Body of pancreas (tissue), 4 donors: Measurements from ENCODE around the gene DIS3L2. TPM values are rescaled to one million over a fixed set of nuclear protein-coding genes. Genes with fewer than 3 reads are reported as not detected.
"Not testable (repeated sequence)": the region's sequence is repeated elsewhere in the genome, so short reads cannot be mapped to it uniquely, and the experiment has no call there.

Source experiments
- ATAC-seq: fragments of 150-250 bp; one replicate; pipeline ENCODE4 v1.9.1; 2016
- DNase-seq, 4 donors: peaks; one replicate each; pipeline ENCODE4 v3.0.0-alpha.2; 2019
- H3K27ac ChIP-seq, 4 donors: fragments of 200-600 bp; sonication (generic); 1 replicate in 3 of 4; 2 replicates in 1 of 4; pipeline versions ENCODE4 v1.5.1 to v1.6.1; 2016 to 2019; ENCODE audit warnings: mild to moderate bottlenecking in 1 of 4, mixed read lengths in 1 of 4, moderate library complexity in 1 of 4
- H3K27me3 ChIP-seq, 2 donors: fragments of 200-600 bp; sonication (generic); one replicate each; pipeline ENCODE4 v1.6.0; 2016; ENCODE audit warnings: mild to moderate bottlenecking in 1 of 2
- H3K36me3 ChIP-seq, 2 donors: fragments of 200-600 bp; sonication (generic); replicated peaks in 1 of 2; 2 replicates each; pipeline ENCODE4 v1.5.1; 2016; ENCODE audit warnings: low read depth in 2 of 2; ENCODE audit not compliant: insufficient read depth in 1 of 2
- H3K4me1 ChIP-seq: fragments of 200-600 bp; sonication (generic); one replicate; pipeline ENCODE4 v1.6.0; 2016
- H3K4me3 ChIP-seq, 2 donors: fragments of 200-600 bp; sonication (generic); 1 replicate in 1 of 2; 2 replicates in 1 of 2; pipeline ENCODE4 v1.5.1; 2016 to 2019
- H3K9me3 ChIP-seq, 3 donors: fragments of 200-600 bp; sonication (generic); 1 replicate in 2 of 3; 2 replicates in 1 of 3; pipeline ENCODE4 v1.5.1; 2016
- POLR2A ChIP-seq, 3 donors: fragments of 450-650 bp; IDR thresholded peaks; one replicate each; pipeline ENCODE4 v1.6.1; 2016; ENCODE audit warnings: antibody characterized with exemption in 3 of 3, mild to moderate bottlenecking in 2 of 3
- WGBS, 2 donors: methylation state at CpG; one replicate each; pipeline ENCODE4 v1.1.5; 2017; 5-methylcytosine and 5-hydroxymethylcytosine counted together
- intact Hi-C: fragments of 100-400 bp; cut with DNase I; formaldehyde crosslinking; loops from one replicate; pipeline ENCODE4 v1.15.1; 2023
- total RNA-seq, 2 donors: library from RNA; depleted of rRNA; stranded (reverse); fragments of >200 nt; gene quantifications; one replicate each; pipeline ENCODE4 v1.1.0, GENCODE V29; 2016
- TF ChIP-seq, protein P1 (sequence below), 7 experiments: fragments of 450-650 bp in 4 of 7; fragments of 200-600 bp in 3 of 7; sonication (generic) in 3 of 7; IDR thresholded peaks; one replicate each; pipeline ENCODE4 v1.5.1; 2016 to 2019; ENCODE audit warnings: antibody characterized with exemption in 7 of 7

The DIS3L2 gene
- total RNA-seq, 2 donors from 2014 or later, result 27.8 to 113 TPM

DNA sequence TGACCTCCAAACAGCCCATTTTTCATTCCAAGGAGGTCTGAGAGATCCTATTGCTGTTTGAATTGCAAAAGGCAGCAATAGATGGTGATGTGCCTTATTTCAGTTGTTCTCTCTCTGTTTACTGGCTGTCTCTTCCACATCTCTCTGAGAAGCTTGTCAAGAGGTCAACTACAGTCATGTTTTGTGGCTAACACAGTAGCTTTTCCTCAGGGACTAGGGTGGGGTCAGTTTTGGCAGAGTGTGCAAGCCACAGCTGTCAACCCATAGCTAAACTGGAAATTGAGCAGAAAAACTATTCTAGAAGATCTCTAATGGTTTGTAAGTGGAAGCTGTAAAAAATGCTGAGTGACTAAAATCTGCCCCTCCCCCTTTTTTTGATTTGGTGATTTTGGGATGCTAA is 67.1 kb downstream of the DIS3L2 start:
- Histone ChIP-seq H3K36me3 (peaks cover 2 to 8% of the 10 kb centered on the region in 2 donors), H3K4me3 (no peak overlapping the region), H3K4me1 (no peaks in the 10 kb centered on the region), H3K27ac (no peak overlapping the region), H3K27me3 (no peaks in the 10 kb centered on the region), H3K9me3 (no peaks in the 10 kb centered on the region)
- intact Hi-C loops, result no loop called here
- peak in 1 of 4 donors; percentile 18 for DNase-seq
- ATAC-seq, result no peak
- TF ChIP-seq POLR2A (IDR thresholded peaks at IDR 0.05), result no peak
- TF ChIP-seq, protein P1, sequence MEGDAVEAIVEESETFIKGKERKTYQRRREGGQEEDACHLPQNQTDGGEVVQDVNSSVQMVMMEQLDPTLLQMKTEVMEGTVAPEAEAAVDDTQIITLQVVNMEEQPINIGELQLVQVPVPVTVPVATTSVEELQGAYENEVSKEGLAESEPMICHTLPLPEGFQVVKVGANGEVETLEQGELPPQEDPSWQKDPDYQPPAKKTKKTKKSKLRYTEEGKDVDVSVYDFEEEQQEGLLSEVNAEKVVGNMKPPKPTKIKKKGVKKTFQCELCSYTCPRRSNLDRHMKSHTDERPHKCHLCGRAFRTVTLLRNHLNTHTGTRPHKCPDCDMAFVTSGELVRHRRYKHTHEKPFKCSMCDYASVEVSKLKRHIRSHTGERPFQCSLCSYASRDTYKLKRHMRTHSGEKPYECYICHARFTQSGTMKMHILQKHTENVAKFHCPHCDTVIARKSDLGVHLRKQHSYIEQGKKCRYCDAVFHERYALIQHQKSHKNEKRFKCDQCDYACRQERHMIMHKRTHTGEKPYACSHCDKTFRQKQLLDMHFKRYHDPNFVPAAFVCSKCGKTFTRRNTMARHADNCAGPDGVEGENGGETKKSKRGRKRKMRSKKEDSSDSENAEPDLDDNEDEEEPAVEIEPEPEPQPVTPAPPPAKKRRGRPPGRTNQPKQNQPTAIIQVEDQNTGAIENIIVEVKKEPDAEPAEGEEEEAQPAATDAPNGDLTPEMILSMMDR (IDR thresholded peaks at IDR 0.05), result no peak

DNA sequence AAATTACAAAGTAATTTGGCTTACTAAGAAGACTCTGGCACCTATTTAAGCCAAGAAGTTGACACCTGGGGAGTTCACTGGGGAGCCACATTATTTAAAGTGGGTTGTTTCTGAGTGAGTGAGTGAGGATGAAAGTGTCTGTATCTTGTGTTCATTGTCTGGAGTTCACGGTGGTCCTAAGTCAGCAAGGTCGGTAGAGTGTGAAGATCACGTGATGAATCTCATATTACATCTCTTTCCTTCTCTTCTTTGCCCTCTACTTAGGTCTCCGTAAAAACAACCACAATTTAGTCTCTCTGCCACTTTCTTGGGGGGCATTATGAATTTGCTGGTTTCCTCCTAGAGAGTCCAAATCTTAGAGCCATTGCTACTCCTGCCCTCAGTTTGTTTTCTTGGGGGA is 67.8 kb downstream of the DIS3L2 start:
- intact Hi-C loops, result no loop called here
- Histone ChIP-seq H3K27me3 (no peaks in the 10 kb centered on the region), H3K36me3 (peaks cover 2 to 8% of the 10 kb centered on the region in 2 donors), H3K27ac (no peak overlapping the region), H3K4me1 (no peaks in the 10 kb centered on the region), H3K9me3 (no peaks in the 10 kb centered on the region), H3K4me3 (no peak overlapping the region)
- ATAC-seq (no peak), DNase-seq (no peak)
- 62 to 63% methylated on average over 4 of the region's 4 CpGs for WGBS, 2 donors
- TF ChIP-seq, protein P1 (IDR thresholded peaks at IDR 0.05), result no peak
- no peak for TF ChIP-seq POLR2A (IDR thresholded peaks at IDR 0.05)

DNA sequence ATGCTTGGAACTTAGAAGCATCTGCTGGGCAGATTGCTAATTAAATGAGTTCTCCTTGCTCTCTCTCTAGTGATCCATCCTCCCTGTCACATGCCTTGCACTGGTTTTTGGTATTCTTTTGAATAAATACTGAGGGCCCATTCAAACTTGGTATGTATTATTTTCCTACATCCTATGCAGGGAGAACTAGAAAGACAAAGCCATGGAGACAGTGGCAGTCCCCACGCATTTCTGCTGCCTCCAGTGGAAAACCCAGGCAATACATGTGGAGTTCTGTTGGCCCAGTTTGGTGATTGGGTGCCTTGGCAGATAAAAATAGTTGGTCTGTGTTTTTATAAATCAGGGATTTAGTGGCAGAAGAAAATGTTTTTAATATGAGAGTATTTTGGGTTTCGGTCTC is 68.7 kb downstream of the DIS3L2 start:
- intact Hi-C loops, result no loop called here
- TF ChIP-seq, protein P1 (IDR thresholded peaks at IDR 0.05), result peak in 1 of 7 experiments; percentile 6
- no peak for TF ChIP-seq POLR2A (IDR thresholded peaks at IDR 0.05)
- DNase-seq (no peak), ATAC-seq (no peak)
- Histone ChIP-seq H3K27ac (no peak overlapping the region), H3K9me3 (no peaks in the 10 kb centered on the region), H3K27me3 (no peaks in the 10 kb centered on the region), H3K36me3 (peaks cover 2 to 8% of the 10 kb centered on the region in 2 donors), H3K4me3 (no peak overlapping the region), H3K4me1 (no peaks in the 10 kb centered on the region)
- WGBS, 2 donors, result 91 to 93% methylated on average over 2 of the region's 2 CpGs

DNA sequence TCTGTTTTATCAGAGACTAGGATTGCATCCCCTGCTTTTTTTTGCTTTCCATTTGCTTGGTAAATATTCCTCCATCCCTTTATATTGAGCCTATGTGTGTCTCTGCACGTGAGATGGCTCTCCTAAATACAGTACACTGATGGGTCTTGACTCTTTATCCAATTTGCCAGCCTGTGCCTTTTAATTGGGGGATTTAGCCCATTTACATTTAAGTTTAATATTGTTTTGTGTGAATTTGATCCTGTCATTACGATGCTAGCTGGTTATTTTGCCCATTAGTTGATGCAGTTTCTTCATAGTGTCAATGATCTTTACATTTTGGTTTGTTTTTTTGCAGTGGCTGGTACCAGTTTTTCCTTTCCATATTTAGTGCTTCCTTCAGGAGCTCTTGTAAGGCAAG is 73.8 kb downstream of the DIS3L2 start:
- DNase-seq, intact Hi-C loops, ATAC-seq, H3K9me3 ChIP-seq, H3K27ac ChIP-seq, H3K4me1 ChIP-seq, H3K4me3 ChIP-seq, H3K27me3 ChIP-seq, H3K36me3 ChIP-seq: not testable (repeated sequence)
- WGBS, 2 donors, result 93 to 98% methylated on average over 2 of the region's 2 CpGs

DNA sequence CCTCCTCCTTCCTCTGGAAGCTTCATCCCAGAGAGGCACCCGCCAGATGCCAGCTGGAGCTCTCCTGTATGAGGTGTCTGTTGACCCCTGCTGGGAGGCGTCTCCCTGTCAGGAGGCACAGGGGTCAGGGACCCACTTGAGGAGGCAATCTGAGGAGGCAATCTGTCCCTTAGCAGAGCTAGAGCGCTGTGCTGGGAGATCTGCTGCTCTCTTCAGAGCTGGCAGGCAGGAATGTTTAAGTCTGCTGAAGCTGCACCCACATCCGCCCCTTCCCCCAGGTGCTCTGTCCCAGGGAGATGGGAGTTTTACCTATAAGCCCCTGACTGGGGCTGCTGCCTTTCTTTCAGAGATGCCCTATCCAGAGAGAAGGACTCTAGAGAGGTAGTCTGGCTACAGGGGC is 75.4 kb downstream of the DIS3L2 start:
- WGBS, 2 donors, result 98 to 100% methylated on average over 2 to 4 of the region's 4 CpGs

DNA sequence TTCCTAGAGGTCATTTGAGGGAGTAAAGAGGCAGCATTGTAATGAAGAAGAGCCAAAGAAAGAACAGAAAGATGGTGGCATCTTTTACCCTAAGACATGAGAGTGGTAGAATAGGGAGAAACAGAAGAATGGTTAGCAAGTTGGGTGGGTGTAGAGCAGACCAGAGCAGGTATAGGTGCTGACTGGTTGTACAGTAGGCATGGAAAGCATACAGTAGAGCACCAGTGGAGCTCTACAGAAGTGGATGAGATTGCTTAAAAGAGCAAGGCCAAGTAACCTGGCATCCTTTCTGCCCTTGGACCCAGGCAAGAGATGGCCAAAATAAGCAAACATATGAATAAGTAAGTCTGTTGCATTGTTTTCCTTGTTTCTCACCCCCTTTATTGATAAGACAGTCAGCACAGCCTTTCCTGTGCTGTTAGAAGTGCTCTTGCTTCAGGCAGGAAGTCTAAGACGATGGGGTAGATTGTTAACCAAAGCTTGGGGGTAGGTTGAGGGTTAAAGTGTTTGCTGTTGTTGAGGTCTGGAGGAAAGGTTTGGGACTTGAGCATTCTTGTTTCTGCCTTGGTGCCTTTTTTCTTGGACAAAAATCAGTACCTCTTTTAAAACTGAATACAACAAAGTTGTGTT is 76.9 kb downstream of the DIS3L2 start:
- intact Hi-C loops, result no loop called here
- DNase-seq, result no peak
- no peak for TF ChIP-seq POLR2A (IDR thresholded peaks at IDR 0.05)
- TF ChIP-seq, protein P1 (IDR thresholded peaks at IDR 0.05), result no peak
- Histone ChIP-seq H3K9me3 (no peaks in the 10 kb centered on the region), H3K4me1 (no peaks in the 10 kb centered on the region), H3K4me3 (no peak overlapping the region), H3K27ac (no peak overlapping the region), H3K36me3 (no peaks in the 10 kb centered on the region), H3K27me3 (no peaks in the 10 kb centered on the region)
- ATAC-seq, result no peak
- WGBS, 2 donors, result 63 to 75% methylated on average over 1 of the region's 1 CpG

More for the DNA sequence above, 75.4 kb downstream of the DIS3L2 start:
- intact Hi-C loops, H3K9me3 ChIP-seq, H3K27me3 ChIP-seq, H3K36me3 ChIP-seq, H3K4me3 ChIP-seq, H3K27ac ChIP-seq, H3K4me1 ChIP-seq, ATAC-seq, DNase-seq: not testable (repeated sequence)
